ENCODE measurements around the gene IL22RA2.

The IL22RA2 gene

DNA sequence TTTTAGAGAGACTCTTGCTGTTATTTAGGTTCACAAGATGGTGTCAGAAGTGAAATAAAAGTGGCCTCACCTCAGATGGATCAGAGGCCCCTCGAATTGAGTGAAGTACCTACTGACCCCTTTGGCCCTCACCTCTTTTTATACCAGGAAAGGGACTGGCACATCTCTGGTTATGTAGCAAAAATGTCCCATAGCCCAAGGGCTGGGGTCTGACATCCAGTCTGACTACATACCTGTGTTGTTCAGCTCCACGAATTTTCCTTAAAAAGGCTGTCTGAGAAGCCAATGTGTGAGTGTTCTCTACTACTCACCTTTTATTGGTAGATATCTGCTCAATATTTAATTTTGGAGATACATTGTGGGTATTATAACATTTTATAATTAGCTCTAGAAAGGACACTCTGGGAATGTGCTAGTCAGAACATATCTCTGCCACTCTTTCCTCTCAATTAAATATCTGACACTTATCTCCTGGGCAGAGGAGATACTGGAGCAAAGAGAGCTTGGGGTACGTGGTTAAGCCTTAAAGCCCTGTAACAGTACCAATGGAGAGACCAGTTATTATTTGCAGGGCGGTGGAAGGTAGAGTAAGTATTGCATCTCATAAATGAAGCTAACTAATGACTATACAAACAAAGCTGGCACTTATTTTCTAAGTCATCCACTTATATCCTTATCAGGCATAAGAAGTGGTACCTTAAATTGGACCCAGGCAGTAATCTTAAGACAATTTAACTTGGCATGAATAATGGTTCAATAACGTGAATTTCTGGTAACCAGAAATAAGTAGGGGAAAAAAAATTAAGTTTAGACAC, 20.0 kb upstream of the IL22RA2 start:
- DNase-seq: no peak

DNA sequence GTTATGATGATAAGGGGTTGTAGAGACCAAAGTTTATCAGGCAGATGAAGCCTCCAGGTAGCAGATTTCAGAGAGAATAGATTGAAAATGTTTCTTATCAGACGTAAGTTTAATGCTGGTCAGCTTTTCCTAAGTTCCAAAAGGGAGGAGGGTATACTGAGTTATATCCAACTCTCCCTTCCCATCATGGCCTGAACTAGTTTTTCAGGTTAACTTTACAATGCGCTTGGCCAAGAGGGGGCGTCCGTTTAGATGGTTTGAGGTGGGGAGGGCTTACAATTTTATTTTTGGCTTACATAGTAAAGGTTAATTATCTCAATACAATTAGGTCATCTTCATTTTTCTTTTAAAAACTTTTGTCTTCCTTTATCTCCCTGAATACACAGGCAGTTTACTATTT, 19.4 kb upstream of the IL22RA2 start:
- DNase-seq: no peak

DNA sequence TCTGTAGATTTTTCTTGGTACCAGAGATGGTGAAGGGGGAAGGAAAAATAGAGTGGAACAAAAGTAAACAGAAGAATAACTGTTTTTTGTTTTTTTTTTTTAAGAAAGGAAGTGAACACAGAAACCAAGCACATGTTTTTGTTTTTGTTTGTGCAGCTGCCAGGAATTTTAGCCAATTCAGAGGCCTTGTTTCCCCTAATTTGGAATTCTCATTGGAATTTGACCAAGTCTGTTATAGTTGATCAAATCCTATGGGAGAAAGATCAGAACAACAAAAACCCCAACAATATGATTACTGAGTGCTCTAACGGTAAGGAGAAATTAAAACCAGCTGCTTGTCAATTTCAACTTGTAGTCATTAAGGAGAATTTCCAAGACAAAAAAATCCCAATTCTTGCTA, 18.2 kb upstream of the IL22RA2 start:
- no peak for DNase-seq

DNA sequence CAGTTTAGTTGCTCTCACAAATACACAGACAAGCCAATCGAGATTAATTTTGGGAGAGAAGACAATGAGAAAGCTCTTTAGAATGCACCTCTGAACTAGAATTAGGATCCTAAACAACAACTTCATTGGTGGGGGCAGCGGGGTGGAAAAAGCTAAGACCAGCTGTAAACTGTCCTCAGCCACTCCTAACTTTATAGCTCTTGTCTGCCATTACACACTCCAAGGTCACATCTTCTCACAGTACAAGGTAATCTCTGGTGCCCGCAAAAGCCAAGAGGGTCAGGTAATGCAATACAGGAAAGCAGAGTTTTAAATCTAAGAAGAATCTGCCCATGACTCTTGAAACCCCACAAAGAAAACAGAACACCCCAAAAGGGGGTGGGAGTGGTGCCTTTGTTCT, 17.8 kb upstream of the IL22RA2 start:
- no peak for DNase-seq

DNA sequence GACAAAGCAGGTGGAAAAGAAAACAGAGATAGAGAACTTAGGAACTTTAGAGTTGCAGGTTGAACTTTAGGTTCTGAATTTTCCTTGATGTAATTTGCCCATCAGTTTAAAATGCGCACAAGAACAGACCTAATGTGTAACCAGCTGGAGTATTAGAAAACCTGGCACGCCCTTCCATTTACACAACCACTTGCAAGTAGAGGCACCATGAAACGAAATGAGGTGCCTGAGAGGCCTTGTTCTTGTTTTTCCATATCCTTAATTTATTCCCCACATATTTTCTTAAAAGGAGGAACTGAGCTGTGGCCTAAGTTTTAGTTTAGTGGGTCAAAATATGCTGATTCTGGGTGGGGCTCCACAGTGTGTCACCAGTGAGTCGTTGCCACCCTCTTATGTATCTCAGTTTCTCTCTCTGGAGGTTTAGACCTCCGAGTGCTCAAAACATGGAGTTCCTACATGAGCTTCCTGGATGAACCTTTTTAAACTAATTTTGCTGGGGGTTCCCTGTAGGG, 17.2 kb upstream of the IL22RA2 start:
- no peak for DNase-seq

DNA sequence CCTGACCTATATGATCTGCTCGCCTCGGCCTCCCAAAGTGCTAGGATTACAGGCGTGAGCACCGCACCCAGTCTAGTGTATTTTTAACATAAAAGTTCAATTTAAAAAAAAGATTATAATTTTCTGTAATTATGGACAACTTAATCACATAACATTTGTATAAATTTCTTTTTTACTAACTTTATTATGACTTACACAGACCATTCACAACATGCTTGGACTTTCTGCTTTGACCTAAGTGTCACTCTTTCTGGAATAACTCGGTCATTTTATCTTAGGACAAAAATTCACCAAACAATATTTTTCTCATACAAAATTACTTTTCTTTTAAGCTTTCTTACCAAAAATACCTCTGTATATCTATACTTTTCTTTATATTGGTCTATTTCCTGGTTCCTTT, 15.4 kb upstream of the IL22RA2 start:
- no peak for DNase-seq

DNA sequence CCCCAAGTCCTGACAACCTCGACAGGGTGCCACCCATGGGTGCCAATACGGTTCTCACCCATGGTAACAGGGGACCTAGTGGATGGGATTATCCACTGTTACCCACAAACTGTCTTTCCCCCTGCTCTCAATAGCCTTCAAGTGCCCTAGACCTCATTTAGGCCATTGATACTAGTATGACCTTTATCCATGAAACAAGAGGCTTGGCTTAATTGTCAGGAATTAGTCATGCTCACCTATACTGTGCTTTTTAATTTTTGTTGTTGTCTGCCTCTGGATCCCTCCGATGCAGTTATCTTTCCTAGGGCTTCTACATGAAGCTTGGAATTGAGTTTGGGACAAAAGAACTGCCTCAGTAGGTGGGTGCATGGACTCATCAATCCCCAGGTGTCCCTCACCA, 11.8 kb upstream of the IL22RA2 start:
- DNase-seq: no peak

DNA sequence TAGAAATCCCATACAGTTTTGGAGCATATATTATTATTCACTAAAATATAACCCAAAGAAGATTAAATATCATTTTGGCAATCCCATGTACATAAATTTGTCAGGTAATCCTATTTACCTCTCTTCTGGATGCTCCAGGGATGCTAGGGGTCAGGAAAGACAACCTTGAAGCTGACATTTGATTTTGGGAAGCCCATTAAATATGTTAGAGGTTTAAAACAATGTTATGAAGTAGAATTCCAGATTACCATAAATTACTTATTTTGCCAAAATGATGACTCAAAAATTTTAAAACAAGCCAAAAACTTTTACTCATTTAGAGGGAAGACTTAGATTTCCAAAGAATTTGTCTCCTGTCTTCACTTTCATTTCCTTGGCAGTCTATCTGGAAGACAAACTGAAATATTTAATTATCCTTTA, 9.2 kb upstream of the IL22RA2 start:
- no peak for DNase-seq

DNA sequence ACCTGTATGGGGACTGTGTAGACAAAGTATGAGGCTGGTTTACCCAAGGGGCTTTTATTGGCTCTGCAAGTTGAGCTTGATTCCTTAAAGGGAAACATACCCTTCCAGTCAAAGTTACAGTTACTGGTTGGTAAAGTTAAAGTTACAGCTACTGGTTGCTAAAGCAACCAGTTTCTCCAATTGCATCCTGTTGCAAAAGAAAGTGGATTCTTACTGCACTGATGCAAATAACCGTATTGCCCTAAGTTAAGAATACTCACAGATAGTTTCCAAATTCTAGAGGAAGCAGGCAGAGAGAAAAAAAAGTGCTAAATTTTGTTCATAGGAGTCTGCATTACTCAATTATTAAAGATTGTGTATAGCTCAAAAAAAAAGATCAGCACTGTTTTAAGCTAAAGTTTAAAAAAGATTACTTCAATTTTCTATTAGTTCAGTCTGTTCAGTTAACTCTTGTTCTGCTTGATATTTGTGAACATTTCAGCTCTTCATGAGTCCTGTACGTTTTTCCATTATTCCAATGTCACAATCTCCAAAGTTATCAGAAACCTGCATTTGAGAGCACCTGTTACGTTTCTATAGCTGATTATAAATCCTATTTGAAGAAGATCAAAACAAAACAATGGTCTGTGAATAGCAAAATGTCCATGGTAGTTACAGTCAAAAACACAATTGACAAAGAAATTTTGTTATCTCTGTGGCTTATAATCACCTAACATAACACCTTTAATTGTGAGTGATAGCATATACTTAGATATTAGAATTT, 8.6 kb upstream of the IL22RA2 start:
- DNase-seq: no peak

DNA sequence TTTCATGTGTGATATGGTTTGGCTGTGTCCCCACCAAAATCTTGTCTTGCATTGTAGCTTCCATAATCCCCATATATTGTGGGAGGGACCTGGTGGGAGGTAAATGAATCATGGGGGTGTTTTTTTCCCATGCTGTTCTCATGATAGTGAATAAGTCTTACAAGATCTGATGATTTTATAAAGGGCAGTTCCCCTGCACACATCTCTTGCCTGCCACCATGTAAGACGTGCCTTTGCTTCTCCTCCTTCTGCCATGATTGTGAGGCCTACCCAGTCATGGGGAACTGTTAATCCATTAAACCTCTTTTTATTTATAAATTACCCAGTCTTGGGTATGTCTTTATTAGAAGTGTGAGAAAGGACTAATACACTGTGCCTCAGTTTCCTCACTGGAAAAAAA, 4.2 kb upstream of the IL22RA2 start:
- DNase-seq: no peak

DNA sequence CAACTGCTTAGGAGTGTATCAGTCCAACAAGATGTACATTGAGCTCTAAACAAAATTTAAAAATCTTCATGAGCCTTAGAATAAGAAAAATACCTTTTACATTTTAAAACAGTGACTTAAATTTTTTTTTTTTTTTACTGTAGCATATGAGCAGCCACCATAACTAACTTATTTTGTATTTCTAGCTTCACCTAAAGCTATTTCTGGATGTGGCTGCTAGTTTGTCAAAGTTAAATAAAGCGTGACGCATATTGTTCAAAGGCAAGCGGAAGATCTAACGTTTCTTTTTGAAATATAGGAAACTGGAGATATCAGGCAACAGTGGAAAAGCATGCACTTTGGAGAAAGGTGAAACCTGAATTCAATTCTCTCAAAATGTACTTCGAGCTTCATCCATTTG, 3.3 kb upstream of the IL22RA2 start:
- no peak for DNase-seq

DNA sequence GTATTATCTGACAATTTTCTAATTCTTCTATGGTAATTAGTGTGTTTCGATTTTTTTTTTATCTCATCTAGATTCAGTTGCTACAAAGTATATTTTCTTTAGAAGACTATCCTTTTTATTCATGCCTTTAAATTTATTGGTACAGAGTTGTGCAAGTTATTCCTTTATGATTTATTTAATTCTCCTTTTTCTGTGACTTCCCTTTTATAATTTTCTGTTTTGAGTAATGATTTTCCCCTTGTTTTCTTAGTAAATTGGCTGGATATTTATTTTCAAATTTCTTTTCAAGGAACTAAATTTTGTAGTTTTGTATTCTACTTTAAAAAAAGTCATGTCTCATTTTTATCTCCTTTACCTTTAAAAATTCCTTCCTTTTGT, 2.4 kb upstream of the IL22RA2 start:
- no peak for DNase-seq

DNA sequence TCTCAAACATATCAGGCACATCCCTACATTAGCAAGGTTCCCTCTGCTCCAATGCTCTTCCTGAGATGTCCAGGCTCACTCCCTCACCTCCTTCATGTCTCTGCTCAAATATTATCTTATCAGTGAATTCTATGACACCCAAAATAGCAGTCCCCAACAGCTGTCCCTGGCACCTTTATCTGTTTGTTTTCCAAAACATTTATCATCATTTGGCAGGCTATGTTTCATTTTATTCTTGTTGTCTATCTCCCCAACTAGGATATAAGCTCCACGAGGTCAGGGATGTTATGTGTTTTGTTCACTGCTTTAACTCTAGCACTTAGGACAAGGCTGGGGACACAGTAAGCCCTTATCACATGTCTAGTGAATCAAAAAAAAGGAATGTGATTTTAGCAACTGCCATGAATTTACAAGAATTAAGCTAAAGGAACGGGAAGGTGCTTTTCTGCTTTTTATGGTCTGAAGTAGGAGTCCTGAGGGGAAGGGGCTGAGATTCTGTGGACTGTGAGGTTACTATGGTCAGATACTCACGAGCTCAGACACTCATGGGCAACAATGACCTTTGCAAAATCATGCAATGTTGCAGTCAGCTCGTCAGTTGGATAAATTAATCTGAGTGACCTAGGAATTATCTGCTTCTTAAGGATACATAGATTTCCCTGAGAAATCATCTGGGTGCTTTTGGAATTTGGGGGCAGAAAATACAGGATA, 1.9 kb upstream of the IL22RA2 start:
- DNase-seq: no peak

DNA sequence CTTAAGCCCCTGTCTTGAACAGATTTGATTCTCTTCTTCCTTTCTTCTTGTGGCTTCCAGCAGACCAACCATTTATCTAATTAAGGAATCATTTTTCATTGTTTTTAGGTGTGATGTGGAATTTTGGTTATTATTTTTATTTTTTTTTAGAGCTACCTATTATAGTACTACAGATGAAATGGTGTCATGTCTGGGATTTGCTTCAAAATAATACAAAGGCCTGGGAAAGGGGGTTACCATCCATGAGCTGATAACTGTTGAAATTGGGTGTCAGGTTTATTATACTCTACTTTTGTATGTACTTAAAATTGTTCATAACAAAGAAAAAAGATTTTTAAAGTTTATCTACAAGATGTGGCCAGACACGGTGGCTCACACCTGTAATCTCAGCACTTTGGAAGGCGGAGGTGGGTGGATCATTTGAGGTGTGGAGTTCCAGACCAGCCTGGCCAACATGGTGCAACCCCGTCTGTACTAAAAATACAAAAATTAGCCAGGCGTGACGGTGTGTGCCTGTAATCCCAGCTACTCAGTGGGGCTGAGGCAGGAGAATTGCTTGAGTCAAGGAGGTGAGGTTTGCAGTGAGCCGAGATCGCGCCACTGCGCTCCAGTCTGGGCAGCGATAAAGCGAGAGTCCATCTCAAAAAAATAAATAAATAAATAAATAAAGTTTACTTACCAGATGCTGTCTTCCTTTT, 561 bp downstream of the IL22RA2 start:
- no peak for DNase-seq

DNA sequence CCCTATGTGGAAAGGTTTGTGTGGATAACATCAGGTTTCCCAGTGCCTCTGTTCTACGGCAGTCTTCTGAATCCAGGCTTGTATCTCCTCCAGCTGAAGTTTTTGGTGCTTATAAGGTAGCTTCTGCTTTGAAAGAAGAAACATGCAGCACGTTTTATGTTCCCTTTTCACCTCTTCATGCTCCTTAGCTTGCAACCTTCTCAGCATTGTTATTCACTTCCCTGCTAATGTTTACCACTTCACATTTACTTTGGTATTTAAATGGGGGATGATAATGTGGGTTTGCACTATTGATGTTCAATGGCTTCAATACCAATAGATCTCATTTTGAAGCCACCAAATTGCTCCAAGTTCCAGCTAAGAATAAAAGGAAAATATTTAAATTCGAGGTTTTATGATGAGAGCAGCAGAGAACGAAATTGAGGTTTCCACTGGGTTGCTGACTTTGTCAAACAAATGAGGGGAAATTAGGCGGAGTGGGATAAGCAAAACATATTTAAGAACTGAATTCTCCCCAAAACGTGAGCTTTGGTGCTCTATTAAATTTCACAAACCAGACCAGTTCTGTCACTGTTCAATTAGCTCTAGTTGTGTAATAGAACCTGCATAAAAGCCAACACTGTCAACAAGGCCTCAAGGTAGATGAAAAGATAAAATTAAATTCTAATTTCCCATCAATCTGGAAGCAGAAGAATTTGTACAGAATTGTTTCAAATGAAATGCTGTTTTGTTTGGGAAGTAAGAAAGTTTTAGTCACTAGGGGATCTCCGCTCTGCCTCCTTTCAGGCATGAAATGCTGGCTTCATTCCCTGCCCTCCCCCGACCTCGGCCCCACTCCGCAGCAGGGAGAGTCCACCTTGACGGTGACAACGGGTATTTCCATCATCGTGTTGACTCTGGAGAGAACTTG, 1.4 kb downstream of the IL22RA2 start:
- no peak for DNase-seq

DNA sequence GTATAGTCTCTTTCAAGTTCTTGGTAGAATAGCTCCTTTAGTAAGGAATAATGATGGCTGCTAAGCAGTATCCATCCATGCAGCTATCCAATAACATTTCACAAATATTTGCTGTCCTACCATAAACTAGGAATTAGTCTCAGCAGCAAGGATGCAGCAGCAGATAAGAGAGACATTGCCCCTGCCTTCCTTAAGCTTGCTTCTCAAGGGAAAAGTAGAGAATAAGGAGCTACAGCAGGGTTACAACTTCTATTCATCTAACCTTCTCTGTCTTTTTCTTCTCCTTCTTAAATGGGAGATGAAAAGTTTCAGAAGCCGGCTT, 2.4 kb downstream of the IL22RA2 start:
- DNase-seq: no peak

DNA sequence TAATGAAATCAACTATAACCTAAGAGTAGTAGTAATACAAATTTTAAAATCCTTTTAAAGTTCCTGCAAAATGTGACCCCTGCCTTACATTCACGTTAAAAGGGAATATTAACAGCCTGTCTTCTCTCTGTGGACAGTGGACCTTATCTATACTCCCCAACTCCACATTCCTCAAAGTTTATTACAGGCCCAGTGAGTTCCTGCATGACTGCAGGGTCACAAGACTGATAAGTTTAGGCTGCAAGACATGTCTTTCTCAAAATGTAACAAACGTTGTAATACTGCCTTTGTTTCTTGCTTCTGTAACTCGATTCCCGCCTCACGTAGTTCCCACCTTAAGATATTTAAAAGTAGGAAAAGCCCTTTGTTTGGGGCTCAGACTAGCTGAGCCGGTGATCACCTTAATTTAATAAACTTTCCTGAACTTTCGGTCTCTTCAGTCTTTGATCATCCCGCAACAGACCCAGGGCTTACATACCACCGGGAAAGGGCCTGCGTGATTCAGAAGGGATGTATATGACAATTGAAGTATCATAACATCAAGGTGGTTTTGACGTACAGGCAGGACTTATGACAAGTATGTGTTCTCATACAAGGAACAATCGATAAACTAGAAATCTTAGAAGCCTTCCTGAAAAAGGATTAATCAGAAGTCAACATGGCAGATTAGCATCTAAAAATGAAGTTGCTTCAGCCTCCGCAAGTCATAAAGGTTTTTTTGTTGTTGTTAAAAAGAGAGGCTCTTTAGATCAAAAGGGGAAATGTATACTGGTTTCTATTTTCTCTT, 3.0 kb downstream of the IL22RA2 start:
- DNase-seq: no peak

DNA sequence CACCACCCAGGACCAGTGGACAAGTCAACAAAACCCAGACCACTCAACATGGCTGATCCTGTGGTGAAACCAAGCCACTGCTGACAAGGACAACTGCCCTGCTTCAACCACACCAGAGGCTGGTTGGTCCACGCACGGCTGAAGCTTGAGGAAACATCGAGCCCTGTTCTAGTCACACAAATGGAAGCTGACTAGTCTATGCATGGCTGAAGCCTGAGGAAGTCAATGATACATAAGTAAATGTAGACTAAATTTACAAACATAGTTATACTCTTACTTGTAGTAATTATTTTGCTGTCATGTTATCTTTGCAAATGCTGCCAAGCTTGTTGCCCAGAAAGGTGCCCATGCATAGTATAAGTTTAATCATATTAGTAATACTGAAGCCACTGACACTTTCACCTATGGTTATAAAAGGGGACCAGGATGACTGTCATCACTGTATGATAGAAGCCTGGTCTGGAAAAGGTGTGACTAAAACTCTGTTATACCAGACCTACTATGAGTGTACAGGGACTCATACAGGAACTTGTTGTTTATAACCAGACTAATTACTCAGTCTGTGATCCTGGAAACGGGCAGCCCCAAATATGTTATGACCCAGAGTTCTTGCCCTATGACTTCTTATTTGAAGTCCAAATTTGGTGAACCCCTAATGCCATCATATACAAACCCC, 5.6 kb downstream of the IL22RA2 start:
- DNase-seq: no peak

DNA sequence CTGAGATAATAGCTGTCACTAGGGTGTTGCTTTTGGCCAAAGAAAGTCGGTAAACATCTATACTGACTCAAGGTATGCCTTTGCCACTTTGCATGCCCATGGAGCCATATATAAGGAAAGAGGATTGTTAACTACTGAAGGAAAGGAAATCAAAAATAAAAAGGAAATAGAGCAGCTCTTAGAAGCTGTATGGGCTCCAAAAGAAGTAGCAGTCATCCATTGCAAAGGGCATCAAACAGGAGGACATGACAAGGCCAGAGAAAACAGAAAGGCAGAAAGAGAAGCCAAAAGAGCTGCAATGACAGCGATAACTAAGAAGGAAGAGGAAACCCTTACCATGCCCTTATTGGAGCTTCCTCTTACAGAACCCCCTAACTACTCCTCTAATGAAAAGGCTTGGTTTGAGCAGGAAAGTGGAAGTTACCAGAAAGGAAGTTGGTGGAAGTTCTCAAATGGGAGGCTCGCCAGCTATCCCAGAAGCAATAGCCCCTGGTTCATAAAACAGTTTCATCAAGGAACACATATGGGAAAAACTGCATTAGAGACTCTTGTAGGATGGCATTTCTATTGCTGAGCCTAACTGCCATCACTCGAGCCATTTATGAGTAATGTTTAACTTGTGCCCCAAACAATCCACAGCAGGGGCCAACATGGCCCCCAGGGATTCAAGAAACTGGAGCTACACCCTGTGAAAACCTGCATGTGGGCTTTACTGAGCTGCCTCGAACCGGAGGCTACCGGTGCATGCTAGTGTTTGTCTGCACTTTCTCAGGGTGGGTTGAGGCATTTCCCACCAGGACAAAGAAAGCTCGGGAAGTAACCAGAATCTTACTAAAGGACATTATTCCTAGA, 7.0 kb downstream of the IL22RA2 start:
- DNase-seq: no peak

Measured in activated T-cell treated with anti-CD3 and anti-CD28 coated beads for 4 hours (primary cell).